K562 (cell line): Measurements from ENCODE around the gene ZNF785. TPM values are rescaled to one million over a fixed set of nuclear protein-coding genes. Genes with fewer than 3 reads are reported as not detected.

ENCODE experiments used
- AFF1 ChIP-seq, 2 experiments: fragments of 450-650 bp; IDR thresholded peaks; 2 replicates each; pipeline ENCODE4 v1.6.1; 2018; ENCODE audit warnings: mild to moderate bottlenecking in 2 of 2, low read depth in 1 of 2; ENCODE audit not compliant: partially characterized antibody in 2 of 2
- C11orf30 ChIP-seq: fragments of 450-650 bp; IDR thresholded peaks from 2 replicates; pipeline ENCODE4 v1.6.1; 2016; ENCODE audit warnings: low read depth, mild to moderate bottlenecking
- E2F4 ChIP-seq: sonication (generic); formaldehyde crosslinking; IDR thresholded peaks from 2 replicates; pipeline ENCODE4 v1.8.0; 2022; ENCODE audit warnings: mild to moderate bottlenecking, low read depth, missing genetic modification reagents
- E2F6 ChIP-seq, 2 experiments: IDR thresholded peaks; 2 replicates each; pipeline ENCODE4 v1.6.1; 2011; ENCODE audit warnings: borderline replicate concordance in 1 of 2, control low read depth in 1 of 2, low read depth in 1 of 2, low read length in 1 of 2, mild to moderate bottlenecking in 1 of 2, mixed read lengths in 1 of 2, moderate library complexity in 1 of 2; ENCODE audit not compliant: insufficient read depth in 1 of 2, insufficient read length in 1 of 2, poor library complexity in 1 of 2, severe bottlenecking in 1 of 2; ENCODE audit errors: extremely low read depth in 1 of 2
- EP400 ChIP-seq: fragments of 450-650 bp; IDR thresholded peaks from 2 replicates; pipeline ENCODE4 v1.6.1; 2017; ENCODE audit warnings: antibody characterized with exemption, mild to moderate bottlenecking, moderate library complexity
- FIP1L1 ChIP-seq: fragments of 200-400 bp; formaldehyde crosslinking; IDR thresholded peaks from 2 replicates; pipeline ENCODE4 v1.6.1; 2018; ENCODE audit warnings: mild to moderate bottlenecking, low read depth, low read length; ENCODE audit not compliant: poor library complexity, severe bottlenecking
- MAFG ChIP-seq: fragments of 450-650 bp; conservative IDR thresholded peaks from 2 replicates; pipeline ENCODE4 v1.6.1; 2016; ENCODE audit warnings: missing genetic modification characterization, missing compliant biosample characterization
- MBD2 ChIP-seq: sonication (generic); IDR thresholded peaks from 2 replicates; pipeline ENCODE4 v1.6.1; 2016; ENCODE audit warnings: low read depth, borderline replicate concordance
- NCOR1 ChIP-seq: fragments of 450-650 bp; IDR thresholded peaks from 2 replicates; pipeline ENCODE4 v1.6.1; 2016; ENCODE audit warnings: mild to moderate bottlenecking, moderate library complexity
- POLR2G ChIP-seq: fragments of 200-400 bp; formaldehyde crosslinking; IDR thresholded peaks from 2 replicates; pipeline ENCODE4 v1.6.1; 2017; ENCODE audit warnings: low read depth, mild to moderate bottlenecking, antibody characterized with exemption, low read length, moderate library complexity
- SNRNP70 ChIP-seq: fragments of 200-400 bp; formaldehyde crosslinking; optimal IDR thresholded peaks from 2 replicates; pipeline ENCODE3; 2017; ENCODE audit warnings: low read depth, low read length
- TARDBP ChIP-seq: fragments of 450-650 bp; IDR thresholded peaks from 2 replicates; pipeline ENCODE4 v1.6.1; 2016
- TGIF2 ChIP-seq: sonication (generic); formaldehyde crosslinking; IDR thresholded peaks from 2 replicates; pipeline ENCODE4 v1.8.1; 2022; ENCODE audit warnings: mild to moderate bottlenecking, missing genetic modification reagents, moderate library complexity
- ZBTB9 ChIP-seq: fragments of 450-650 bp; formaldehyde crosslinking; IDR thresholded peaks from 2 replicates; pipeline ENCODE4 v1.4.0; 2020; ENCODE audit warnings: mild to moderate bottlenecking, moderate library complexity
- ZNF134 ChIP-seq: fragments of 250-450 bp; sonication (Bioruptor Pico); conservative IDR thresholded peaks from 2 replicates; pipeline ENCODE4 v1.4.0; 2020
- ZNF263 ChIP-seq: sonication (generic); formaldehyde crosslinking; IDR thresholded peaks from 2 replicates; pipeline ENCODE4 v1.8.0; 2022; ENCODE audit warnings: mild to moderate bottlenecking, missing genetic modification reagents, borderline replicate concordance
- ZNF707 ChIP-seq: fragments of 250-450 bp; sonication (Bioruptor Pico); conservative IDR thresholded peaks from 2 replicates; pipeline ENCODE4 v1.8.0; 2022; ENCODE audit warnings: inconsistent platforms, mild to moderate bottlenecking, moderate library complexity
- ZNF778 ChIP-seq: fragments of 450-650 bp; formaldehyde crosslinking; IDR thresholded peaks from 2 replicates; pipeline ENCODE4 v1.4.0; 2020; ENCODE audit warnings: mild to moderate bottlenecking, moderate library complexity
- ZNF79 ChIP-seq: fragments of 250-450 bp; sonication (Bioruptor Pico); IDR thresholded peaks from 2 replicates; pipeline ENCODE4 v1.4.0; 2020; ENCODE audit warnings: low read depth, mild to moderate bottlenecking, moderate library complexity
- polyA plus RNA-seq, 8 experiments: library from polyadenylated mRNA; depleted of rRNA in 4 of 8; stranded (reverse) in 5 of 8; unstranded in 3 of 8; fragments of >200 nt; fragmentation: Nextera tagmentation in 2 of 8; fragmentation: Illumina TruSeq in 1 of 8; extraction: Ambion mirVana in 2 of 8; extraction: Trizol in 1 of 8; gene quantifications; 2 replicates each; pipeline versions ENCODE4 v1.2.1 to v1.2.3, GENCODE V29; 2011 to 2014; ENCODE audit warnings: inconsistent platforms in 1 of 8, missing spikeins in 1 of 8
- total RNA-seq, 7 experiments: library from RNA; depleted of rRNA in 6 of 7; stranded (reverse); fragments of >200 nt in 6 of 7; fragmentation: Illumina TruSeq in 2 of 7; extraction: Trizol in 2 of 7; gene quantifications; 2 replicates each; pipeline versions ENCODE4 v1.2.1 to v1.2.3, GENCODE V29; 2011 to 2021; ENCODE audit warnings: low replicate concordance in 1 of 7

The ZNF785 gene
- total and polyA plus RNA-seq, 9 of the 15 experiments (the other 6 are each of a cell fraction or from before 2014, with no cell fraction given), result 0.64 to 11.0 (median 6.4) TPM

GRCh38 chr16:30571445-30572322 lies 13.8 kb downstream of the ZNF785 start, which contains the start of gene ZNF688 (continued):
- TF ChIP-seq AFF1 (IDR thresholded peaks at IDR 0.05; ENCODE audit: low read depth in 1 of 2, partially characterized antibody in 2 of 2) (peak in 1 of 2 experiments; percentile 76), TGIF2 (CRISPR knock-in tag) (peak; percentile 58; the same call in 1 of the 2 replicates), ZBTB9 (CRISPR knock-in tag) (peak; percentile 65; the same call in 1 of the 2 replicates), ZNF263 (CRISPR knock-in tag) (peak; percentile 63), C11orf30 (peak; percentile 73), EP400 (peak; percentile 89), MAFG (no peak), SNRNP70 (no peak), ZNF707 (CRISPR knock-in tag) (no peak), MBD2 (peak; percentile 99), E2F4 (peak; percentile 98), ZNF778 (CRISPR knock-in tag) (no peak), POLR2G (peak; percentile 81), ZNF134 (CRISPR knock-in tag) (no peak; the same call in 1 of the 2 replicates), ZNF79 (CRISPR knock-in tag) (no peak), FIP1L1 (peak; percentile 55), E2F6 (IDR thresholded peaks at IDR 0.05; ENCODE audit: borderline replicate concordance in 1 of 2, extremely low read depth in 1 of 2, insufficient read depth in 1 of 2, insufficient read length in 1 of 2, low read depth in 1 of 2, low read length in 1 of 2, poor library complexity in 1 of 2, severe bottlenecking in 1 of 2) (peak; percentile 9 to 80), NCOR1 (0 out of 2 replicates have a peak, but pooled peaks have one; percentile 23), TARDBP (no peak)
